Body of pancreas (tissue), 4 donors: ENCODE data around the gene BTBD9. TPM values are rescaled to one million over a fixed set of nuclear protein-coding genes. Genes with fewer than 3 reads are reported as not detected.

ENCODE experiments used
- ATAC-seq: fragments of 150-250 bp; one replicate; pipeline ENCODE4 v1.9.1; 2016
- DNase-seq, 4 donors: peaks; one replicate each; pipeline ENCODE4 v3.0.0-alpha.2; 2019
- H3K27ac ChIP-seq, 4 donors: fragments of 200-600 bp; sonication (generic); 1 replicate in 3 of 4; 2 replicates in 1 of 4; pipeline versions ENCODE4 v1.5.1 to v1.6.1; 2016 to 2019; ENCODE audit warnings: mild to moderate bottlenecking in 1 of 4, mixed read lengths in 1 of 4, moderate library complexity in 1 of 4
- H3K27me3 ChIP-seq, 2 donors: fragments of 200-600 bp; sonication (generic); one replicate each; pipeline ENCODE4 v1.6.0; 2016; ENCODE audit warnings: mild to moderate bottlenecking in 1 of 2
- H3K36me3 ChIP-seq, 2 donors: fragments of 200-600 bp; sonication (generic); replicated peaks in 1 of 2; 2 replicates each; pipeline ENCODE4 v1.5.1; 2016; ENCODE audit warnings: low read depth in 2 of 2; ENCODE audit not compliant: insufficient read depth in 1 of 2
- H3K4me1 ChIP-seq: fragments of 200-600 bp; sonication (generic); one replicate; pipeline ENCODE4 v1.6.0; 2016
- H3K4me3 ChIP-seq, 2 donors: fragments of 200-600 bp; sonication (generic); 1 replicate in 1 of 2; 2 replicates in 1 of 2; pipeline ENCODE4 v1.5.1; 2016 to 2019
- H3K9me3 ChIP-seq, 3 donors: fragments of 200-600 bp; sonication (generic); 1 replicate in 2 of 3; 2 replicates in 1 of 3; pipeline ENCODE4 v1.5.1; 2016
- CTCF ChIP-seq, 7 experiments: fragments of 450-650 bp in 4 of 7; fragments of 200-600 bp in 3 of 7; sonication (generic) in 3 of 7; IDR thresholded peaks; one replicate each; pipeline ENCODE4 v1.5.1; 2016 to 2019; ENCODE audit warnings: antibody characterized with exemption in 7 of 7
- POLR2A ChIP-seq, 3 donors: fragments of 450-650 bp; IDR thresholded peaks; one replicate each; pipeline ENCODE4 v1.6.1; 2016; ENCODE audit warnings: antibody characterized with exemption in 3 of 3, mild to moderate bottlenecking in 2 of 3
- WGBS, 2 donors: methylation state at CpG; one replicate each; pipeline ENCODE4 v1.1.5; 2017; 5-methylcytosine and 5-hydroxymethylcytosine counted together
- intact Hi-C: fragments of 100-400 bp; cut with DNase I; formaldehyde crosslinking; loops from one replicate; pipeline ENCODE4 v1.15.1; 2023
- total RNA-seq, 2 donors: library from RNA; depleted of rRNA; stranded (reverse); fragments of >200 nt; gene quantifications; one replicate each; pipeline ENCODE4 v1.1.0, GENCODE V29; 2016

Gene BTBD9
- total RNA-seq, 2 donors from 2014 or later, result 11.9 to 29.3 TPM

- Histone ChIP-seq H3K36me3 (no peaks in the 10 kb centered on the region), H3K4me1 (peaks cover 9% of the 10 kb centered on the region), H3K27me3 (no peaks in the 10 kb centered on the region), H3K9me3 (no peaks in the 10 kb centered on the region), H3K4me3 (no peak overlapping the region), H3K27ac (no peak overlapping the region)
- intact Hi-C loops, result no loop called here
- WGBS, 2 donors, result 9 to 11% methylated on average over 2 of the region's 2 CpGs
- peak; percentile 60 for ATAC-seq
- TF ChIP-seq POLR2A (IDR thresholded peaks at IDR 0.05), result no peak
- TF ChIP-seq CTCF (IDR thresholded peaks at IDR 0.05), result peak; percentile 26 to 62 (median 54)
- DNase-seq, result peak in 2 of 4 donors; percentile 15 to 34
These were observed 32.2 kb upstream of the BTBD9 start for GRCh38 chr6:38671885-38672467.

GRCh38 chr6:38658418-38659167, 18.9 kb upstream of the BTBD9 start:
- Histone ChIP-seq H3K9me3 (no peaks in the 10 kb centered on the region), H3K4me1 (no peaks in the 10 kb centered on the region), H3K27me3 (no peaks in the 10 kb centered on the region), H3K4me3 (no peak overlapping the region), H3K36me3 (no peaks in the 10 kb centered on the region), H3K27ac (no peak overlapping the region)
- DNase-seq (no peak), ATAC-seq (no peak)
- TF ChIP-seq CTCF (IDR thresholded peaks at IDR 0.05), result no peak
- no peak for TF ChIP-seq POLR2A (IDR thresholded peaks at IDR 0.05)
- WGBS, 2 donors, result 93 to 95% methylated on average over 3 of the region's 3 CpGs
- intact Hi-C loops, result no loop called here

- DNase-seq, result no peak
- H3K4me3 ChIP-seq, result no peak overlapping the region
- 93 to 100% methylated on average over 1 of the region's 1 CpG for WGBS, 2 donors
These were observed 17.2 kb upstream of the BTBD9 start for GRCh38 chr6:38656896-38657295.

GRCh38 chr6:38654263-38654662, 14.5 kb upstream of the BTBD9 start:
- H3K9me3 ChIP-seq, result no peaks in the 10 kb centered on the region
- H3K27ac ChIP-seq, result no peak overlapping the region
- no peak overlapping the region for H3K4me3 ChIP-seq
- H3K36me3 ChIP-seq, result no peaks in the 10 kb centered on the region
- WGBS, 2 donors, result 91 to 97% methylated on average over 2 of the region's 2 CpGs
- no peak for TF ChIP-seq CTCF (IDR thresholded peaks at IDR 0.05)
- DNase-seq (no peak), ATAC-seq (no peak)
- no peaks in the 10 kb centered on the region for H3K4me1 ChIP-seq
- no peaks in the 10 kb centered on the region for H3K27me3 ChIP-seq
- intact Hi-C loops, result no loop called here

More at GRCh38 chr6:38656896-38657295, 17.2 kb upstream of the BTBD9 start:
- H3K27ac ChIP-seq, result no peak overlapping the region
- H3K4me1 ChIP-seq, result no peaks in the 10 kb centered on the region
- H3K9me3 ChIP-seq, result no peaks in the 10 kb centered on the region
- TF ChIP-seq CTCF (IDR thresholded peaks at IDR 0.05) (no peak), POLR2A (IDR thresholded peaks at IDR 0.05) (no peak)
- H3K36me3 ChIP-seq, result no peaks in the 10 kb centered on the region
- ATAC-seq, result no peak
- intact Hi-C loops, result no loop called here
- H3K27me3 ChIP-seq, result no peaks in the 10 kb centered on the region
